Colon (tissue), 2 donors: Measurements from ENCODE around the gene ERBB4.
"Not testable (repeated sequence)": the region's sequence is repeated elsewhere in the genome, so short reads cannot be mapped to it uniquely, and the experiment has no call there.

ENCODE experiments used
- FAIRE-seq: peaks from 2 replicates; lab custom pipeline; 2012; peaks lifted over from hg19 to GRCh38; lab: Jason Lieb, UNC
- donor health status: control.
- donor health status: control.

The ERBB4 gene

DNA sequence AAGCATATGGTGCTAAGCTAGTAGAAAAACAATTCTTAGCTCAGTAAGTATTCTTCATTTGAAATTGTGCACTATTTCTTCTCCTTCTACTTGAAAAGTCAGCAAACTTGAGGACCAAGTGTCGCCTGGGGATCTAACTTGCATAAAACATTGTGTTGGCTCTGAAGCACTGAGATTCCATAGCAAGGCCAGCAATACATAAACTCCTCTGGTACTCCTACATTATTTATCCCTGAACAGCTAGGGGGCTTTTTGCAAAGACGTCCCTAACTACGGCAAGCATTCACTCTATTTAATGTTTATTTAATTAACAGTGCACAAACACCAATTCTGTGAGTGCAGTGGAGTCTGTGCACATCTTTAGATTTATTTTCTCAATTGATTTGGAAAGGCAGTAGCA, 392.2 kb downstream of the ERBB4 start:
- no peak for FAIRE-seq

DNA sequence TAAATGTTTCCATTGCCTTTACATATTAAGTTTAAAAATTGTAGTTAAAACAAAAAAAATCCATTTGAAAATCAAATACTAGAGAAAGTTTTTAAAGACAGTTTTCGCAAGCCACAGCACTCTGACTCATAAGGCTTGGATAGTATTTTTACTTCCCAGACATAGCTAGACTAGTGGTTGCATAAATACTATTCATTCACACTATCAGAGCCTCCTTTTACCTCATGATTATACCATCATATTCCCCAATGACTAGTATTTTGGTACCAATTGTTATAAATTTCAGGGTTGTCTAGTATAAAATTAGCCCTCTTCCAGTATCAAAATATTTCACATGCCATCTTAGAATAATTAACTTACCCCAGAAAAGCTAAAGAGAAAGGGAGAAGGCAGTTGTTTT, 393.5 kb downstream of the ERBB4 start:
- no peak for FAIRE-seq

DNA sequence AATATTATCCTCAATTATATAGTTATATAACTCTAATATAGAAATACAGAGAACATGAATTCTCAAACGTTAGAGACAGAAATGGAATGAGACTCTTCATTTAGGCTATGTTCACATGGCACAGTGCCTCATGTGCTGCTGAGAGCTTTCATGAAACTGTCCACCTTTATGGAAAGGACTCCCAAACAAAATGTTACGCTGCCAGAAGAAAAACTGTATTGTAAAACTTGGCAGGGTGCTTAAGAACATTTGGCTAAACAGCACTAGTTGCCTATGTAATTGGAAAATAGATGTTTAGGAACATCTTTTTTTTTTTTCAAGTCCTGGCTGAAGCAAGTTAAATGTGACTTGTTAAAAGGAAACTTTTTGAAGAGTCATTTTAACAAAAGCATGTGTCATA, 396.0 kb downstream of the ERBB4 start:
- no peak for FAIRE-seq

DNA sequence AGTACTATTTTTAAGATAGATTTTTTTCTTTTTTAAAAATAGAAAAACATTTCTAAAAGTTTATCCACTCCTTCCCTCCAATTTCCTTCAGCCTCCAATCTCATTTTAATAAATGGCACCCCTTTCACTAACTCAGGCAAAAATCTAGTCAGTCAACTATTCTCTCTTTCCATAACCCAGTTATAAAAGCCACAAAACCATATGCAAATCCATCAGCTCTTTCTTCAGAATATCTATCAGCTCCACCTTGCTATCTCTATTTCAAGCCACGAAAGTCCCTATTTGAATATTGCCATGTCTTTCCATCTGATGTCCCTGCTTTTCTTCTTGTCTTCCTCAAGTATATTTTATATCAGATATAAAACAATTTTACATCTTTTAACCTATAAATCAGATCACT, 397.1 kb downstream of the ERBB4 start:
- no peak for FAIRE-seq

DNA sequence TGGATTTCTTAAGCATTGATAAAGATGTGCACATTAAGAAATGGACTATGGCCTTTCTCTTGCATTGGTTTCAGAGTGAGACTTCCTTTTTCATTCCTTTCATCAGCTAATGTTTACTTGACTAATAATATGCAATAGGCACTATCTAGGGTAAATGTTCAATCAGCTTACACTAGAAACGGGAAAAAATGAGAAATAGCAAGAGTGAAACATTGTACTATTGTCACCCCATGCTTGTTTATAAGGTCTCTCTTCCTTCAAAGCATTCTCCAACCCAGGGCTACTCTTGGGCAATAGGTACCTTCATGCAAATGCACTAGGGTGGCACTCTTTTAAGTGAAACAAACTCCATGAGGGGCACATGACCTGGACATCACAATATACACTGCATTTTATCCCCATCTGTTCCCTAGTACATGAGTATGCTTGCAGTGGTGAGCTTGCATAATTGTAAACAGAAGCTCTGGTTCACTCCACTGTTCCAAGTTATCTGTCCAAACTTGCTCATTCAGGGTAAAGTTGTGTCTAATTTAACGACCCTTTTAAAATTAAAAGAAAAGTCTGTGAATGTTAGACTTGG, 402.3 kb downstream of the ERBB4 start:
- no peak for FAIRE-seq

DNA sequence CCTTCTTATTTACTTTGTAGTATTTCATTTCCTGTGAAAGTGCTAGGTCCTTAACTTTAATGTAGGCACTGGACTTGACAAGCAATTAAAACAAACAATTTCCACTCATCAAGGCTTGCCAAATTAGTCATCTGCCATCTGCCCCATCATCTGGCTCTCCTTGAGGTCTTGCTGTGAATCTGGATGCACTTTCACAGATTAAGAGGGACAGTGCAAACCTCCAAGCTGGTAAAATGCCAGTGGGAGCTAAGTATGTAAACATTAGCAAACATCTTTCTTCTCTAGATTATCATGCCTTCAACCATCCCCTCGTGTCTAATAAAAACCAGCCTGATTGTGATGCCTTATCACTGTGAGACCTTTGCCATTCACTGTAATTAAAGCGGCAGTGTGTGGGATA, 402.9 kb downstream of the ERBB4 start:
- no peak for FAIRE-seq

DNA sequence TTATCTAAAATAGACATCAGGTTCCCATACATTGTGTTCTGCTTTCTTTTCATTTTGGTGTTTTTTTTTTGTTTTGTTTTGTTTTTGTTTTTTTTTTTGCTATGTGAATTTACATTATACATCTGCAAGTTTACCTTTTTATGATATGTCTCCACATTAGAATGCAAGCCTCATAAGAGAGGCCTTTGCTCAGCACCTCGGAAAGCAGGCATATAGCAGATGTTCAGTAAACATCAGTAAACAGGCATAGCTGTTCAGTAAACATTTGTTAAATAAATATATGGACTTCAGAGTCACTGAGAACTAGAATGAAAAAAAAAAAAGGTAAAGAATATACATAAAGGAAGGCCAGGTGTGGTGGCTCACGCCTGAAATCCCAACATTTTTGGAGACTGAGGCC, 405.3 kb downstream of the ERBB4 start:
- FAIRE-seq: no peak

DNA sequence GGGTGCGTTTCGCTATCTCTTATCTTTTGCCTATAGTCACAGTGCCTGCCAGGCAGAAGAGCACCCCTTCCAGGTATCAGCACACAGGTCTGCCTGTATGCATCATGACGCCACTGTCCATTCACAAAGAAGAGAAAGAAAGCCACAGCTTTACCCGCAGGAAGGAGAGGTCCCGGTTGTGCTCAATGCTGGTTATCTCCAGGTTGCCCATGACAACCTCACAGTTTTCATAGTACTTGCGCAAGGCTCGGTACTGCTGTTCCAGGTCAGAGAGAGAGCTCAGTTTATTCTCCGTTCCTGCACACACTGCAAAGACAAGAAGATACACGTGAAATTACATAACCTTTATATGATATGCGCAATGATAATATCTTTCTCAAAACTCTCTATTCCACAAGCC, 414.0 kb downstream of the ERBB4 start:
- FAIRE-seq: no peak

DNA sequence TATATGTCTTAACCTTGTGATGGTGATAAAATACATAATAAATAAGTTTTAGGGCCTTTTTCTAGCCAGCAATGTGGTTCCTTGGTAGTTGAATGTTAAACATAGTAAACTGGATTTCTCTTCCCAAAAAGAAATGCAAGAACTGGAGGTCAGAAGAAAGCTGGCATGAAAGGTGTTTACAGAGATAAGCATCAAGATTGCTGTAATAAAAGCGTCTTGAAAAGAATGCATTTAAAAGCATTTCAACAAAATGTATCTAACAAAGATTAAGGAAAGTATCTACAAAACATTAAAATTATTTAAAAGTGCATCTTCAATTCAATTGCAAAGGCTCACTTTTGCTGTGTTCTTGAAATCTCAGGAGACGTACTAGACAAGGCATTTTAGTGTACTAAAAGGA, 419.0 kb downstream of the ERBB4 start:
- no peak for FAIRE-seq

DNA sequence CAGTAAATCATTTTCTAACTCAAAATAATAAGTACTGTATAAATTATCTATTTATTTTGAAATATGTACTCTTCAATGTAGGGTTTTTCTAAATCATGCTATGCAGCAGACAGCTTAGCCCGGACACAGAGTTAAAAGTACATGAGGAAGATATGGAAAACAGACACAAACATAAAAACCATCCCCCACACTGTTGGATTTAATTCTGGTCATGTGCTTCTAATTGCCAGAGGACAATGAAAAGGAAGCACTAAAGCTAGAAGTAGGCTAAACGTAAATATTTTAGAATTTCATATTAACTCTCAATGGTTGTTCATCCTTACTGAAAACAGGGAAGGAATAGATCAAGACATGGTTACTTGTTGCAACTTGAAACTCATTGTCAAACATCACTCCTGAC, 420.7 kb downstream of the ERBB4 start:
- no peak for FAIRE-seq

DNA sequence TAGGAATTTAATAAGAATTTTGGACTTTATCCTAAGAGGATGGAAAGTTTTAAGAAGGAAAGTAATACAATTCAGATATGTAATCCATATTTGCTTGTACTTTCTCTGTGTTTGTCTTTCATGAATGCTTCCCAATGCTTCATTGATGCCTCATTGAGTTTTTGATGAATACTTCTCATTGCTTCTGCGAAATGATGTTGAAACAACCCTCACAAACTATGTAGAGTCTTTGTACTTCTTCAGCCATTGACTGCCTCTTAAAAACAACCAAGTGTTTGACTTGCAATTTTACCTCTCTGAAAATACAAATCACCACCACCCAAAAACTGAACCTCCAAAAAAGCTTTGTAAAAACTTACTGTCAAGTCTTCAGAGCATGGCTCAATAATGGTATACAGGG, 424.1 kb downstream of the ERBB4 start:
- no peak for FAIRE-seq

DNA sequence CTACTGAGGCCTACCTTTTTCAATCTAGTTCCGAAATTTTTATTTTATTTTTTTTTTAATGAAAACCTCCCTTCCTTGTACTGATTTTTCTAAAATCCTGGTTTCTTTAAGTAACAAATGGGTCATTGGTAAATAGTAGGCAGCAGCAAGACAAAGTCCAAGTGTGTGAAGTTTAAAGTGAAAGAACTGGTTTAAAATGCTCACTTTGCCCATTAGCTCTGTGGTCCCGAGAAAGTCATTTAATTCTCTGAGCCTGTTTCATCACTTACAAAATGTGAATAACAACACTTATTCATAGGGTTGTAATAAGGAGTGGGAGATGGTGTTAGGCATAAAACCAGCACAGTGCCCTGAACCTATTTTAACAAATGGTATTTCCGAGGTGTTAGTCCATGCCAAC, 426.2 kb downstream of the ERBB4 start:
- no peak for FAIRE-seq

DNA sequence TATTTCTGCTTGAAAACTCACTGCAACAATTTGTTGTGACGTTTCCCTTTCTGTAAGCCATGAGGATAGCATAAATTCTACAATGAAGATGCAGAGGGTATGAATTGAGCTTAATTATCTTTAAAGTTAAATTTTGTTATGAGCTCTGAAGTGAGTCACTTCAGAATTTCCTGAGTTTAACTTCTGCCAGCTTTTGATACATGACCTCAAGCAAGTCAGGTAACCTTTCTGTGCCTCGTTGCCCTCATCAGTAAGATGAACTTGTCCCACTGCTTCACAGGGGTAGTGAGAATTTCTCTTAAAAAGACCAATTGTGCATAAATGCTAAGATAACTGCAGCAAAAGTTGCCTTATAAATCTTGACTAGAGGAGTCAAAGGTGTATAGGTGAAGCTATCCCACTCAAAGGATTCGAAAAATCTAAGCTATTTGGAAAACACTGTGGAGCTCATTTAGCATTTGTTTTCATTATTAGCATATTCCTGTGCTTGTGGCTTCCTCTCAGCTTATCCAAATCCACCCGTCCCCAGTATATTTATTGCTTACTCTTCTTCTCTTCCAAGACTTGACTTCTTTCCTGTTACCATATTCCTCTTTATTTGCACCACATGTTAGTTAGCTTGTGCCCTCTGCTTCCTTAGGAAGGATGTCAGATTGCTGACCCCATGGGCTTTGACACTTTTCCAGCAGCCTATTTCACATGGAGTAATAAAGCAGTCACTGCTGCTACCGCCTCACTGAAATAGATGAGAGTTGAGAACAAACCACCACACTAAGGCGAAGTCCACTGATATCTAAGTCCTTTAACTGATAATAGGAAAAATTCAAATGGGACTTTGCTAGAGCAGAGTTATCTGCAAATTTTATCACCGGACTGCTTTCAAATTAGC, 428.6 kb downstream of the ERBB4 start:
- no peak for FAIRE-seq

DNA sequence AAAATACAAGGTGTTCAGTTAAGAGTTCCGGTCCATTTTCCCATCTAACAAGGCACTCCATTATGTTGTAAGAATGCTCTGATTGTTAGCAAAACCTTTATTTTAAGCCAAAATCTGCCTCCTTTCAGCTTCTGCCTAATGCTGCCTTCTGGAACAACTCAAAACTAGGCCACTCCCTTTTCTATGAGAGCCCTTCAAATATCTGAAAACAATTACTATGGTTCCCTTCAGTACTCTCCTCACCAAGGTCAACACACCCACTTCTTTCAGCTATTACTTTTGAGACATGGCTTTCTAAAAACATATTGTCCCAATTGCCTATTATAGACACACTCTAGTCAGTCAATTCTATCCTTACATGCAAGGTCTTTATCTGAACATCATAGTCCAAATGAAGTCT, 429.4 kb downstream of the ERBB4 start:
- FAIRE-seq: no peak

DNA sequence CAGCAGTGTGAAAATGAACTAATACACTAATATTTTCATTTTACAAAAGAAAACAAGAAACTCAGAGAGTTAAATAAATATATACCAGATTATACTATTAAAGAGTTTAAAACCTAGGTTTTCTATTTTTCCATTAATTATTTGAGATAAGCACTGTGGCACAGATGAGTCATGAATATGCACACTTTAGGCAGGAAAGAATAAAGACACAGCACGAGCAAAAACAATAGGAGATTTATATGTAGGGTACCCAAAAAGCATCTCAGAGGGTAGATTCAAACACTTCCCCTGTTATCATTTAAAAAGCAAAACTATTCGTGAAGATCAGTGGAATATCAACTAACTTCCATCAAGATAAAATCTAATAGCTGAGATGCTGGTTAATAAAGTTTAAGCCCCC, 430.6 kb downstream of the ERBB4 start:
- no peak for FAIRE-seq

DNA sequence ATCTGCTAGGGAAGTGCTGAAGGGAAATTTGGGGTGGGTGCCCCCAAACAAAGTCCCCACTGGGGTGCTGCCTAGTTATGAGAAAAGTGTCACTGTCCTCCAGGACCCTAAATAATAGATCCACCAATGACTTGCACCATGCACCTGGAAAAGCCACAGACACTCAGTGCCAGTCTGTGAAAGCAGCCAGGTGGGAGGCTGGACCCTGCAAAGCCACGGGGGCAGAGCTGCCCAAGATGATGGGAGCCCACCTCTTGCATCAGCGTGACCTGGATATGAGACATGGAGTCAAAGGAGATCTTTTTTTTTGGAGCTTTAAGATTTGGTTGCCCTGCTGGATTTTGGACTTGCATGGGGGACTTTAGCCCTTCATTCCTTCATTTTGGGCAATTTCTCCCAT, 431.6 kb downstream of the ERBB4 start:
- FAIRE-seq: no peak

DNA sequence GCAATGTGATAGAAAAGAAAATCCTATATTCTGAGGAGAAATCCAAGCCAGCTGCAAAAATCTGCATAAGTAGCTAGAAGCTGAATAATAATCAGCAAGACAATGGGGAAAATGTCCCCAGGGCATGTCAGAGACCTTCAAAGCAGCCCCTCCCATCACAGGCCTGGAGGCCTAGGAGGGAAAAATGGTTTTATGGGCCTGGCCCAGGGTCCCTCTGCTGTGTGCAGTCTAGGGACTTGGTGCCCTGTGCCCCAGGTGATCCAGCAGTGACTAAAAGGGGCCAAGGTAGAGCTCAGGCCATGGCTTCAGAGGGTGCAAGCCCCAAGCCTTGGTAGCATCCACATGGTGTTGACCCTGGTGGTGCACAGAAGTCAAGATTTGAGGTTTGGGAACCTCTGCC, 432.1 kb downstream of the ERBB4 start:
- FAIRE-seq: not testable (repeated sequence)

DNA sequence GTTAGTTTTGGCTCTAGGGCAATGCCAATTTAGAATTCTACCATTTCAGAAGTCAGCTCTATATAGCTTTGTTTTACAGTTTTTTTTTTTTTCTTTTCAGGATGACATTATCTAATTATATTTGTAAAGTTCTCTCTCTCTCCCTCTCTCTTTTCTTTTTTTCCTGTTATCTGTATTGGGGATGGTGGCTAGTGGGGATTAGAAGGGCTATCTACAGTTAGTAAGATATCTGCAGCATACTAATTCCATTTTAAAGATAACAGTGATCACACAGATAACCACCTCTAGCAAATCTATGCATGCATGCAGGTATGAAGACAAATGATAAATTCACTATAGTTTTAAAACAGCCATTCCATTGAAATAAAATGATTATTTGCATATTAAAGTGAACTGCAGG, 438.9 kb downstream of the ERBB4 start:
- FAIRE-seq: no peak

DNA sequence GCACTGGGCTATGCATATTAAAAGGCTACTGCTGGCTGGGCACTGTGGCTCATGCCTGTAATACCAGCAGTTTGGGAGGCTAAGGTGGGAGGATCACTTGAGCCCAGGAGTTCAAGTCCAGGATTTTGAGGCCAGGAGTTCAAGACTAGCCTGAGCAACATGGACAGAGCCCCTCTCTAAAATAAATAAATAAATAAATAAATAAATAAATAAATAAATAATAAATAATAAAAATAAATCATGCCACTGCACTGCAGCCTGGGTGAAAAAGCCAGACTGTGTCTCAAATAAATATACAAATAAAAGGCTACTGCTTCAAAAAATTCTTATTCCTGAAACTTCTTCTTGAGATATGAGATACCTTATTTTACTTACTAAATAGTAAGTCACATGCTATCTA, 439.6 kb downstream of the ERBB4 start:
- FAIRE-seq: no peak

DNA sequence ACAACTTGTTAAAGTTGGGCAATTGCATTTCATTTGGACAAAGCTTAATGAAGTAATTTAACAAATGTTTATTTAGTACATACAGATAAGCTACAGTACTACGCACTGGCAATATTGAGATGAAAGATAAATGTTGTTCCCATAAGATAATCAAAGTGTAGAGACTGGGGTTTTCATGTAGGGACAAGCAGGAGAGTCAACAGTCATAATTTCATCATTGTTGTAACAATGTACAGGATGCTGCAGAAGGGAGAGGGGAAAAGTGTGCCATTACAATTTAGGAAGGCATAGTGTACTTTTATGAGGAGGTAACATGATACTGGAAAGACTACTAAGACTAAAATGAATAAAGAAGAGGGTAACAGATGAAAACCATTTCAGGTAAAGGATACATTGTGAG, 441.6 kb downstream of the ERBB4 start:
- FAIRE-seq: no peak

DNA sequence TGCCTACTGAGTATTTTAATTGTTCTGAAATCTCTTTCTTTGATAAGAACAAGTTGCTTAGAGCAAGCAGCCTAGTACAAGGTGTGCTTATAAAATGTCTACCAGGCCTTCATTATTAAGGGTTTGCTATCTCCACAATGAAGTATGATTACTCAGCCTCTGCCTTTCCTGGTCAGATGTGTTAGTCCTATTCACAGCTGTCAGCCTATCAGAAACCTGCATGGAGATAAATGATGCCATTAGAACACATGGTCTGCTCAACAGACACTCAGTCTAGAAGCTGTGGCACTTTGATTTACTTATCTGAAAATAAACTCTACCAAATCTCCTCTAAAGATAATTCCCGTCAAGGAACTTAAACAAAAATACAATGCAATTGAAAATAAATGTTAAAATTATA, 448.7 kb downstream of the ERBB4 start:
- no peak for FAIRE-seq

DNA sequence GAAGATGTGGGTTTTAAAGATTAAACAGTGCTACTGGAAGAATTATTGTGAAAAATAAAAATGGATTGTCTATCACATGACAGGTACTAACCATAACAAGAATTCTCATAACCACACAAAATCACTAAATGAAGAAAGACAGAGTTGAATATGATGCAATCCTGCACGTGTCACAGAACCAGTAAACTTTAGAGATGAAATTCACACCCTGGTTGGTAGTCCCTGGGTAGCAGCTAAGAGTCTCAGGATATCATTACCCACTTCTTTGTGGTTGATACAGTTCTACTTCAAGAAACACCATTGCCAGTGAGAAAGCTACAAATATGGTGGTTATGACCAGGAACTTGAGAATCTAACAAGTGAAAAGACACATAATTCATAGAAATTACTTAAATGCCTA, 450.2 kb downstream of the ERBB4 start:
- FAIRE-seq: no peak

DNA sequence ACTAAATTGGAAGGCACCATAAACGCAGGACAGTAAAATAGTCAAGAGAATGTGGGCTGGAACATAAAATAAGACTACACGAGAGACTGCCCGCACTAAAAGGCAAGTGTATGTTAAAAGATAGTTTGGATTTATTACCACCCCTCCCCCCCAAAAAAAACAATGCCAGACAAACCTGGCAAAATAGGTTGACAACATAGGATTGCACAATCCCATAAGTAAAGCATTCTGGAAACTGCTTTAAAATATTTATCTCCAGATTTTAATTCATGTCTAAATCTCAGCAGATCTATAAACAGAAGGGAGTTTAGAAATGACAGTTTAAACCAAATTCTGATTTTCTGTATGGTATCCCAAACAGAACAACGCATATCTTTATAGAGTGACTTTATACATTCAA, 455.1 kb downstream of the ERBB4 start:
- FAIRE-seq: no peak

DNA sequence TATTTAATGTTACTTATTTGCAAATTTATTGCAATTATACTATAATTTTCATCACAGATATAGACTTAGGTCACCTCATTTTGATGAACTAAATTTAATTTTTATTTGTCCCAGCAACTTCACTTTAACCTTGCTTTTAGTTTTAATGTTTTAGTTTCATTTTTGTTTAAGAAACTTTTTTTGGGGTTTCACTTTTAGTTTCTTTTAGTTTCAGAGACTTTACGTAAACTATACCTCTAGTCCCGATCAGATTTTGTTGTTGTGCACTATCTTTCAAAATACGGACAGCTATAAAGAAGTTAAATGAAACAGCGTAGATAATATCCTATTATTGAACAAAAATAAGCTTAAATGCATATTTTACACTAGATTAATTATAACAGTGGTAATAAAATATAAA, 460.5 kb downstream of the ERBB4 start:
- FAIRE-seq: no peak
